ENCODE data around the gene WEE2. TPM values are rescaled to one million over a fixed set of nuclear protein-coding genes. Genes with fewer than 3 reads are reported as not detected.

WEE2 gene
- total RNA-seq, 4 donors from 2014 or later, result not detected

- TF ChIP-seq CTCF (IDR thresholded peaks at IDR 0.05; ENCODE audit: low read depth), result no peak
Observed at GRCh38 chr7:141693082-141693481, 15.1 kb upstream of the WEE2 start.

GRCh38 chr7:141695803-141696289 is 12.3 kb upstream of the WEE2 start:
- TF ChIP-seq CTCF (IDR thresholded peaks at IDR 0.05; ENCODE audit: low read depth), result no peak

- no peak for TF ChIP-seq CTCF (IDR thresholded peaks at IDR 0.05; ENCODE audit: low read depth)
Observed at GRCh38 chr7:141696348-141696747, 11.8 kb upstream of the WEE2 start.

GRCh38 chr7:141697211-141697871 is 10.8 kb upstream of the WEE2 start:
- TF ChIP-seq CTCF (IDR thresholded peaks at IDR 0.05; ENCODE audit: low read depth), result no peak

GRCh38 chr7:141698247-141699015 is 9.7 kb upstream of the WEE2 start:
- TF ChIP-seq CTCF (IDR thresholded peaks at IDR 0.05; ENCODE audit: low read depth), result no peak

- TF ChIP-seq CTCF (IDR thresholded peaks at IDR 0.05; ENCODE audit: low read depth), result no peak
Observed at GRCh38 chr7:141699860-141700259, 8.3 kb upstream of the WEE2 start.

- TF ChIP-seq CTCF (IDR thresholded peaks at IDR 0.05; ENCODE audit: low read depth), result no peak
Observed at GRCh38 chr7:141700296-141700847, 7.8 kb upstream of the WEE2 start.
